Limb (tissue), 2 donors: ENCODE data around the gene AK5.
"Not testable (repeated sequence)": the region's sequence is repeated elsewhere in the genome, so short reads cannot be mapped to it uniquely, and the experiment has no call there.

ENCODE experiments used
- DNase-seq, 2 donors: peaks; one replicate each; pipeline ENCODE4 v3.0.0-alpha.2; 2016; ENCODE audit errors: extremely low spot score in 2 of 2

Gene AK5

DNA sequence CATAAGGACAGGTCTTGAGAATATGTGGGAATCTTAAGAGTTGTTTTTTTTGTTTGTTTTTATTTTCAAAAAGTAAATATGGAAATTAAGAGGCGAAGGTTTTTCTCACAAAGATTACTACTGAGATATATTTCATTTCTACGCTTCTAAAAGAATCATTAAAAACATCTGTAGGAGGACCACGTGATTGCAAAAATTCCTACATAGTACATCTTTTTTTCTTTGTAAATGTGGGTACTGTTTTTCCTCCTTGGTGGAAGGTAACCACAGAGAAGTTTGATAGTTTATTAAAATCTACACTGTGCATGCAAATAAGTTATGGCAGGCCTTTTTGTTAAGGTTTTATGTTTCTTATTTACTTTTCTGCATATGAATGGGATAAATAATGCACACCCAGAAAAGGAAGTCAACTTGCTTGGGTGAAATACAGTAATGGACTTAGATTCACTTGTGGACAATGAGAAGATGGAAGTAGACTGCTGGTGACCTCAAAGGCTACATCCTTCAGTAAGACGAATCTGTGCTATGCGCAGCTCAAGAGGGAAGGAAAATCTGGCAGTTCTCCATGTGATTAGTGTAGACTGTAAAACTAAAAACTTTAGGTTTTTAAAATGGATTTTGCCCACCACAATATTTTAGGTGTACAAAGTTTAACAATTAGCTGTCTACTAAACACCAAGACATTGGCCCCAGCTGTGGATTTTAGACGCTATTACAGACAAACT, 2.0 kb downstream of the AK5 start:
- no peak for DNase-seq

DNA sequence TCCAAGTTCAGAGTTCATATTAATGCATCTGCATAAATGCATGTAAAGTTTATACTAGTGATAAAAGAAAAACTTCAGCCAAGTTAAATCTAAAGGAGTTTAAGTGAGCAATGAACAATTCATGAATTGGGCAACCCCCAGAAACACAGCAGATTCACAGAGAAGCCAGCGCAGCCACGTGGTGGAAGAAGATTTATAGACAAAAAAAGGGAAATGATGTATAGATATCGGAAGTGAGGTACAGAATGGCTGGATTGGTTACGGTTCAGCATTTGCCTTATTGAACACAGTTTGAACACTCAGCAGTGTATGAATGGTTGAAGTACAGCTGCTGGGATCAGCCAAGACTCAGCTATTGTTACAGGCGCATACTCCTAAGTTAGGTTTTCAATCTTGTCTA, 5.7 kb downstream of the AK5 start:
- no peak for DNase-seq

- no peak for DNase-seq
Observed at GRCh38 chr1:77288275-77288674, 6.5 kb downstream of the AK5 start.

- no peak for DNase-seq
Observed at GRCh38 chr1:77290576-77290975, 8.8 kb downstream of the AK5 start.

DNA sequence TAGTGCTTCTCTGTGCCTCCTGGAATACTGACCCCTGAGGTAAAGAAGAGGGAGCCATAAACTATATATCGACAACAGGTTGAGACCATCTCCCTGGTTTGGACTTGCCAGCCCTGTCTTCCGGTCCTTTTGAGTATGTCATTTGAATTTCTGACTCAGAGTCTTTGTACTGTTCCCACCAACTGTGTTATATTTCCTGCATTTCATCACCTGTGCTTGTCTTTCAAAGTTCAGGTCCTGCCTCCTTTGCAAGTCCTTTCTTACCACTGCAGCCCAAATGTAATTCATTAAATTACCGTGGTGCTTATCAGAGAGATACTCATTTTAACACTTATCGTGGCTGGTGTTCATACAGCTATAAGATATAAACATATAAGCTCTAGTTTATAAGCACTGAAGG, 10.7 kb downstream of the AK5 start:
- DNase-seq: no peak

GRCh38 chr1:77300566-77300965, 18.7 kb downstream of the AK5 start:
- no peak for DNase-seq

- no peak for DNase-seq
Observed at GRCh38 chr1:77303387-77303786, 21.6 kb downstream of the AK5 start.

DNA sequence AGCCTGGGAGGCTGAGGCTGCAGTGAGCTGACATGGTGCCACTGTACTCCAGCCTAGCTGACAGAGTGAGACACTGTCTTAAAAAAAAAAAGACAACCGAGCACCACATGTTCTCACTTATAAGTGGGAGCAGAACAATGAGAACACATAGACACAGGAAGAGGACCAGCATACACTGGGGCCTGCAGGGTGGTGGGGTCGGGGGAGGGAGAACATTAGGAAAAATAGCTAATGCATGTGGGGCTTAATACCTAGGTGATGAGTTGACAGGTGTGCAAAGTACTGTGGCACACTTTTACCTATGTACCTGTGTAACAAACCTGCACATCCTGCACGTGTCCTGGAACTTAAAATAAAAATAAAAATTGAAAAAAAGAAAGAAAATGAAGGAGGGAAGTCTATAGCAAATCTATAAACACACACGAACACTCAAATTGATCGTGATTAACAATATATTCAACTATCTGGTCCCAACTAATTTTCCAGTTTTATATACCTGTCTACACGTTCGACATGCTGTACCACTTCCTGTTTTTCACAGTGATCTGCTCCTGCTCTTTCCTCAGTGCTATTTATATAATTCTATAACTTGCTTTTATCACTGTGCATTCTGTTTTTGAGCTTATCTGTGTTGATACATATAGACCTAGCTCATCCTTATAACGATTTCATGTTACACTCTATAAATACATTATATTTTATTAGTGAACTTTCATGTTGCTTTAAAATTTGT, 27.2 kb downstream of the AK5 start:
- no peak for DNase-seq

- DNase-seq: no peak
Observed at GRCh38 chr1:77310924-77311323, 29.1 kb downstream of the AK5 start.

GRCh38 chr1:77312364-77312763, 30.5 kb downstream of the AK5 start:
- not testable (repeated sequence) for DNase-seq

GRCh38 chr1:77313491-77313890, 31.7 kb downstream of the AK5 start:
- DNase-seq: no peak

DNA sequence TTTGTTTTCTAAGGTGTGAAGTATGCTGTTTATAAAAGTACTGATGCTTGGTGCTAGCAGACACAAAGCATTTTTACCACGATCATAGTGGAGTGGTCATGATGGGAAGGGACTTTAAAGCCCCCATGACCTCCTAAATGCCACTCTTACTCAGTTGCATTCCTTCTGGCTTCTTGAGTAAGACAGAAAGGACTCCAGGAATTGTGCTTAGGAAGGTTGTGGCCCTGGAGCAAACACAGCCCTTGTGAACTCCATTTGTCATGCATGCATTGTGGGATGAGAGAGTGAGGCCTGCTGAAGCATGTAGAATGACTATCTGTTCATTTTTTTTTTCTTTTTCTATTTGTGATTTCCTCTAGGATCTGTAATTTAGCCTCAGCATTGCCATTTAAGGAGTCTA, 34.2 kb downstream of the AK5 start:
- DNase-seq: no peak

DNA sequence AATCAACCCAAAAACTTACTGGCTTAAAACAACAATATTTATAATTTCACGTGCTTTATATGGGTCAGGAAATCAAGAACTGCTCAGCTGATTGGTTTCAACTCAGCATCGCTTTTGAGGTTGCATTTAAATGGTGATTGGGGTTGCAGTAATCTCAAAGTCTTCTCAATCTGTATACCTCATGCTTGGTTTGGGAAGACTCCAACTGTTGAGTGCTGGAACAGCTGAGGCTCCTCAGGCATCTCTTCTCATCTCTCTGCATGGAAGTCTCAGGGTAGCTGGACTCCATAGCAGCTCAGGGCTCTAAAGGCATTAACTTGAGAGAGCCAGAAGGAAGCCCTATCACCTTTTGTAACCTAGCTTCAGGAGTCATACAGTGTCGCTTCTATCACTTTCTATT, 35.1 kb downstream of the AK5 start:
- no peak for DNase-seq

- no peak for DNase-seq
Observed at GRCh38 chr1:77319036-77319705, 37.4 kb downstream of the AK5 start.

DNA sequence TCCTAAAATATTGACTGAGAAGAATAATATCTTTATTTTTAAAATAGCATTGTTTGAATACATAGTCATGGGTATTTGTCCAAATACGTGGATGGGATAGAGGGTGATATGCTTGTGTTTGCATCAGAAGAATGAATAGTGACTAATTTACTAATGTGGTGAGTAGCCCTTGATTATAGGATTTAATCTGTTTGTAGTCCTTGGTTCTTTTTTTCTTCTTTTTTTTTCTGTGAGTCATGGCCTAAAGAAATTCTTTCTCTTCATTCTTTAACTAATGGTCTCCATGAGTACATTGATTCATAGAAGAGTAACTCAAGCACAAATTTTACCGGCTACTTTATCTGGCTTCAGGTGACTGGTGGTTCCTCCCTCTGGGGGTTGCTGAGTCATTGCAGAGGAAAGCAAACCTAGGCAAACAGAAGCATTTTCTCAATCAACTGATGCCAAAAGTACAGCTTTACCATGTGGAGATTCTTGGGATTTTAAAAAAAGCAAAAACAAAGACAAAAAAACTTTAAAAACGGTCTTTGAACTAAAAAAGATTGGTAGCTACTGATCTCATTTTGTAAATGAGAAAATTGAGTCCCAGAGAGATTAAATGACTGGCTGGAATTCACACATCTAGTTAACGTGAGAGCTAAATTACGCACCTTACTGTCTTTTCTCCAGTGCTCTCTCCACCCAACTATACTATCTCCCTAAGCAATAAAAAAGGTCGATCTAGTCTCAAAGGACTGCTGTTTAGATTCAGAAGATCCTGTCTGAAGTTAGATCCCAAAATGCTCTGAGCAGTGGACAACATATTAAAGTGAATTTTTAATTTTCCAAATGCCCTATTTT, 40.5 kb downstream of the AK5 start:
- no peak for DNase-seq

DNA sequence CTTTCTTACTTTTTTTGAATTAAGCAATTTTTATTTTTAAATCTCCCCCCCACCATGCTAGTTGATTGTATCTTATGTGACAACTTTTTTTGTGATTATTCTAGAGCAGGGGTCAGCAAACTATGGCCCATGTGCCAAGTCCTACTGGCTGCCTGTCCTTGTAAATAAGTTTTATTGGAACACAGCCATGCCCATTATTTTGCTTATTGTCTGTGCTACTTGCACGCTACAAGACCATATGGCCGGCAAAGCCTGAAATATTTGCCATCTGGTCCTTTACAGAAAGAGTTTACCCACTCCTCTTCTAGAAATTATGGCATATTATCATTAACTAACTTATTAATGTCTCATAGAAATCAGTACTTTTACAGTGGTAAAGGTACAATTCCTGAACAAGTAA, 51.7 kb downstream of the AK5 start:
- no peak for DNase-seq

DNA sequence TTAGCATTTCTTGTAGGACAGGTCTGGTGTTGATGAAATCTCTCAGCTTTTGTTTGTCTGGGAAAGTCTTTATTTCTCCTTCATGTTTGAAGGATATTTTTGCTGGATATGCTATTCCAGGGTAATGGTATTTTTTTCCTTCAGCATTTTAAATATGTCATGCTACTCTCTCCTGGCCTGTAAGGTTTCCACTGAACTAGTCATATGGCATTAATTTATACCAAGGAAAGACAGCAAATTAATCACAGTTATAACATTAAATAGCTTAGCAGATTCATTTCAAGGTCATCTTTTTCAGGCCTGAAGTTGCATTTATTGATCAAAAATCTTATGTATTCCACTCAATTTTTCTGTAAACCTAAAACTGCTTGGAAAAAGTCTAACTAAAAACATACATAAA, 54.9 kb downstream of the AK5 start:
- no peak for DNase-seq

- DNase-seq: no peak
Observed at GRCh38 chr1:77339326-77339725, 57.5 kb downstream of the AK5 start.

GRCh38 chr1:77341195-77341594, 59.4 kb downstream of the AK5 start:
- DNase-seq: no peak

- DNase-seq: no peak
Observed at GRCh38 chr1:77342745-77343144, 60.9 kb downstream of the AK5 start.

DNA sequence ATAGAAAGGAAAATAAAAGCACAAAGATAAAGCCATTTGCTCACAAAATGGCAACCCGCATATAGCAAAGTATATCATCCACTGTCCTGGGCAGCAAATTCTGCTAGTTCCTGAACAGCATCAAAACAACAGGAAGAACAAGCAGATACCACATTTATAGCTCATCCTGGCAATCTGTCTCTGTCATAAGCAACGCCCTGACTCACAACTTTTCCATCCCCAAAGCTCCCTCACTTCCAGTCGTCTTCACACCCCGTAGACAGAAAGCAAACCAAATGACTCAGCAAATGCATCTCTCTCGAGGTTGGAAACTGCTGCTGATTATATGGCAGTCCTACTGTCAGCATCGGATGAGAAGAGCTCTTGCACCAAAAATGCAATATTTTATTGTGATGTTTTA, 65.8 kb downstream of the AK5 start:
- DNase-seq: no peak

DNA sequence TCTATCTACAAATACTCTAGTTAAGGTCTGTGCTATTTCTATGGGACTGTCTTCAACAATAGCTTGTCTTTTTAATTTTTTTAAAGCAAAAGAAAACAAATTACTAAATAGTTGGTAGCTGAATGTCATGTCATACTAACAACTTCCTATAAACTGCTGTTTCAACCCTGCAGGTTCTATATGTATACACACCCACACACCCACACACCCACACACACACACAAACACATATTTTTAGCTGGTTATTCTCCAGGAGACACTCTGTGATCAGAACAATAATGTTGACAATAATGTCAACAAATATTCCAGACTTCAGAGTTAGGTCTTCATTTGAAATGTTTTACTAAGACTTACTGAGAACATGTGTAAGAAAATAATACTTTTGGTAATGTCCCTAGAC, 66.7 kb downstream of the AK5 start:
- DNase-seq: no peak
